ENCODE measurements around the gene CCR3.
A peak's percentile ranks its signal among the peaks of the same experiment; 100 is the strongest.

Gene CCR3

DNA sequence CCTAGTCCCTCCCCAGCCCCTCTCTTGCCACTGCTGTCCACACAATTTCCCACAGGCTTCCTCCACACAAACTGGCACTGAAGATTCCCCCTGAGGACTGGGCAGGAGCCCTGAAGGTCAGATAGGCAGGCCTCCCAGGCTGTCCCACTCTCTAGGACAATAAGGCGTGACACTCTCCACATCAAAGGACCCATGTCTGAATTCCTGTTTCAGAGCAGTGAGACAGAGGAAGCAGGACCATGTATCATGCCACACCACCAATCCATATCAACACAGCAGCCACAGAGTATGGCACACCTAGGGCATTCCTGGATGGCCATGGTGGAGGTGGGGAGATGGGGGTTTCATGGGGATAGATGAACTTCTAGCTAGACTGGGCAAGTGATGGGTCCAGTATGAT, 20.3 kb upstream of the CCR3 start:
- no peak for DNase-seq

DNA sequence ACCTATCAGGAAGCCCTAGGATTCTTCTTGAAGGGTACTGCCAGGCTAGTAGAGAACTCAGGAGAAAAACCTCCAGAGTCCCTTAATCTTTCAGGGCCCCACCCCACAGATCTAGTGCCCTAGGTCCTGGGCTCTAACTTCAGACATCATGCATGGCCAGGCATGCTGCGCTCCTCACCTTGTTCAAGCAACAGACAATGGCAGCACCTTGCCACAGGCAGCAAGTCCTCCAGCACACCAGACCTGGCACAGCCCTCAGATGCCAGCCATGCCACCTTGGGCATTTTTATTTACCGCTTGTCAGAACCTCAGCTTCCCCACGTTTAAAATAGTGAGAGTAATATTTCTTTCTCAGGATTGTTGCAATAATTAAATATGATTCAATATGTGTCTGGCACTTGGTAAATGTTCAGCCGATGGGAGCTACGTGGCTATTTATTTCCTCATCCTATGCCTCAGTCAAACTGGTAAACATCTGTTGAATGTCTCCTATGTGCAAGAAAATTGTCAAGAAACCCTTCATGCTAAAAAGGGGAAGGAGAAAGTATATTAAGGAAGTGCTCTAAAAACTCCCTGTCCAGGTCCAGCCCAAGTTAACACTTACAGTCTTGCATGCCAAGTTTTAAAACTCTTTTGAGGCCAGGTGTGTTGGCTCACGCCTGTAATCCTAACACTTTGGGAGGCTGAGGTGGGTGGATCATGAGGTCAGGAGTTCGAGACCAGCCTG, 19.7 kb upstream of the CCR3 start:
- no peak for DNase-seq

- no peak for DNase-seq
Measured at GRCh38 chr3:46228260-46229242, 13.7 kb upstream of the CCR3 start.

GRCh38 chr3:46231323-46231722, 10.9 kb upstream of the CCR3 start:
- DNase-seq, result no peak

DNA sequence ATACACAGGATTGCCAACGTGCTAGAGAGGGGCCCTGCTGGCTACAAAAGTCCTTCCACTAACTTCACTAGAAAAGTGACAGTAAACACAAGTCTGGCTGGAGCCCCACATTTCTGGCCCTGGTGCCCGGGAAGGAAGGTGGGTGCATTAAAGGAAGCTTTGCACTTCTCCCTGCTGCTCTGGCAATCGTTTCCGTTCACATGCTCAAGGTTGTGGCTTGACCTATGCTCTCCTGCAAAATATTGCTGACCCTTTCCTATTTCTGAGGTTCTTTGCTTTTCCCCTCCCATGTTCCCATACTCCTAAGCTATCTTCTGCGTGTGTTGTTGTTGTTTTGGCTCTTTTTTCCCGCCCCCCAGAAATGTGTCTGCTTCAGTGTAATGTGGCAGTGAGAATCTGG, 9.1 kb upstream of the CCR3 start:
- DNase-seq, result no peak

DNA sequence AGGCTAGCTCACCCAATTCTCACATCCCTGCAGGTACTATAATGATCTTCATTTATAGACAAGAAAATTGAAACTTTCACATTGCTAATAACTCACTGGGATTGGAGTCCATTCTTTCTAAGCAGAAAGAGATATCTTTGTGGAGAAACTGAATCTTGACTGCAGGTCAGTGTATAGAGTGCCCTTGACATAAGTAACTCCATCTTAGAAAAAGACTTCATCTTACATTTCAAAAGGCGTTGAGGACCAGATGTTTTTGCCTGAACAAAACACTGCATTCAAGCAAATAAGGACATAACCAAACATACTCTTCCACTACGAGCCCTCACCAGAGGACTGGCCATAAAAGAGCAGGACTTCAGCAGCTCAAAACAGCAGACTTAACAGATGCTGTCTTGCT, 6.8 kb upstream of the CCR3 start:
- DNase-seq, result no peak

GRCh38 chr3:46236294-46237054, 5.8 kb upstream of the CCR3 start:
- DNase-seq, result no peak

- DNase-seq, result no peak
Measured at GRCh38 chr3:46238386-46238785, 3.9 kb upstream of the CCR3 start.

GRCh38 chr3:46239301-46239938, 2.8 kb upstream of the CCR3 start:
- no peak for DNase-seq

GRCh38 chr3:46239952-46240351, 2.3 kb upstream of the CCR3 start:
- no peak for DNase-seq

- no peak for DNase-seq
Measured at GRCh38 chr3:46243560-46243959, 1.3 kb downstream of the CCR3 start.

GRCh38 chr3:46245146-46245545, 2.9 kb downstream of the CCR3 start:
- no peak for DNase-seq

- DNase-seq, result no peak
Measured at GRCh38 chr3:46252980-46253379, 10.7 kb downstream of the CCR3 start.

- DNase-seq, result no peak
Measured at GRCh38 chr3:46258525-46258924, 16.3 kb downstream of the CCR3 start.

- no peak for DNase-seq
Measured at GRCh38 chr3:46261926-46262594, 19.8 kb downstream of the CCR3 start.

GRCh38 chr3:46264002-46264401, 21.7 kb downstream of the CCR3 start:
- no peak for DNase-seq

DNA sequence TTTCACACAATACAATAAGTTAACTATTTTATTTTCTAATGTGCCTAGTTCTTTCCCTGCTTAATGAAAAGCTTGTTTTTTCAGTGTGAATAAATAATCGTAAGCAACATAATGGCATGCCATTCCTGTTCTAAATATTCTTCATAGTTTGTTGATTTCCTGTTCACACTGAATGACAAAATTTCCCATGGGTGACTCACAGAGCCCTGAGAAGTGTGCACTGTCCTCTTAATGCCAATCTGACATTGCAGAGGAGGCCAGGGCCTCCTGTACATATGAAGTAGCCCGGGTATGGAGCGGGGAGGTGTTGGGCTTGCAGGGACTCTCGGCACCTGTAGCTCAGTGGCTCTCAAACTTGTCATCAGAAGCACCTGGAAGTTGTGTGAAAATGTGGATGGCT, 24.3 kb downstream of the CCR3 start:
- no peak for DNase-seq

DNA sequence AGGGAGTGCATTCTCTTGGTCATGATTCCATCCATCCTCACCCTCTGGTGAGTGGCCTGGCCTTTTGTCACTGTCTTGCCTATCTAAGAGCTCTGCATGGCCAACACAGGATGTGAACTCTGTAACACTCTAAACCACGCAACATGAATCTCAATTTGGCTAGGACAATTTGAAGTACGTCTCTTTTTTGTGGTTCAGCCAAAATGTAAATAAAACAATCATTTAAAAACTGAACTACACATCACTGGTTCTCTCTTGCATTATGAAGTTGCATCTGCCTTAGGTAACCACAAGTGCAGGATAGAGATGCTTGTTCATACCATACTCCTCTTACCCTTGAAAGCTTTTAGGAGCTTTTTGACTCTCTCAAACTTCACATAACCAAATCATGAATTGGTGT, 27.3 kb downstream of the CCR3 start:
- no peak for DNase-seq

DNA sequence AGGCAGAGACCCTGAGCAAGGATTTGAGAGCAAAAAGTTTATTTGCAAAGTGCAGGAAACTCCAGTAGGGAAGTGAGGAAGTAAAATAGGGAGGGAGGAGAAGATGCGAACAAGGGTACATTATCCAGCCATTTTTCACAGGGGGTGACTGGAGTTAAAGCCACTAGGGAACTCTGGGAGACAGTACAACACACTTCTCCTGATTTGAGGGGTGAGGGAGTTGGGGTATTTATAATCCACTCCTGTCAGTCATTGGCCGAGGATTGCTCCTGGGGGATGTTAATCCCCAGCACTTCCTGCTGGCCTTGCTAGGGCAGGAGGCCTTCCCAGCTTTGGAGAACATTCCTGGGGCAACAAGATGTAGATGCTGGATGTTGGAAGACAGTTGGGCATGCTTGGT, 28.2 kb downstream of the CCR3 start:
- no peak for DNase-seq

- DNase-seq, result no peak
Measured at GRCh38 chr3:46271209-46271745, 29.0 kb downstream of the CCR3 start.

DNA sequence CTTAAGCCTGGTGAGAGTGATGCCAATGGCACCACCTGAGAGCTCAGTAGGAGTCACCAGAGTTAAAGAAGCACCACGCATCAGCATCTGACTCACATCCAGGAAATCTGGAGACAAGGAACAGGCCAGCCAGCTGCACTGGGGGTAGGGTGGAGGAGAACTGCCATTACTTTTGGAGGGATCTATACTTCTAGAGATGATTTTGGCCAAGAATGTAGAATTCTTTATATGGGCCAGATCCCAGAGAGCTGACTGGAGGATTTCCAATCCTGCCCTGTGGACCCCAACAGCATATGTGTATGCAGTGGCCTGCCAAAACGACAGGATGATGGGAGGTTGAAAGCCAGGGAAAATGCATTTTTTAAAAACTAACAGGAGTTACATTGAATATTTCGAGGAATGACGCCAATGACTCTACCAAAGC, 29.8 kb downstream of the CCR3 start:
- DNase-seq, result no peak

DNA sequence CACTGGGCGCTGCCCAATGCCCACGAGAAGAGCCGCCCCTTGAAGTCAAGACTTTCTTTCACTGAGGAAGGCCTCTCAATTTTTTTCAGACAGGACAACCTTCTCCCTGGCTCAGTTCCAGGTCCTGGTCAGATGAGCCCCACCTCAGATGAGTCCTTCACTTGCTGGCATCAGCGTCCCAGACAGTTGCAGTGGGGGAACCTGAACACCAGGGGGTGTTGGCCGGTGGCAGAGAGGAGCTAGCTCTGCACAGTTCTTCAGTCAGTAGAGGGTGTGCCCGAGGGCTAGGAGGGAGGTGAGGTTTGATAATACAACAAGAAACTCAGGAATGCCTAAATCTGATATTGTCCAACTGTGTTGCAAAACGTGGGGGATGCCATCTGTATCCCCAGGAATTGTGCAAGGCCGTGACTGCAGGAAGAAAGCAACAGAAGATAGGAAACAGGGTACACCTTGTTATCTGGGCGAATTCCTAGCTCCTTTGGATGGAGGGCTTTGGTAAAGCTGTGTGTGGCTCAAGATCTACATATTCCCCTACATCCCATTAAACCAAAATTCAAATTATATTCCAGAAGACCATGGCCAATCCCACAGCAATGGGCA, 34.3 kb downstream of the CCR3 start:
- peak; percentile 3 for DNase-seq

All from NCI-H1092 treated with DMSO at 0.1 percent for 48 hours (cell line).